NOMO-1 treated with dmso at 0.1 percent for 144 hours (cell line): ENCODE results near the gene PREP.
"Not testable (repeated sequence)": the region's sequence is repeated elsewhere in the genome, so short reads cannot be mapped to it uniquely, and the experiment has no call there.

ENCODE experiments used
- DNase-seq: peaks from one replicate; lab custom pipeline; 2025; ENCODE audit not compliant: unreplicated experiment; lab: John Stamatoyannopoulos, UW

PREP gene

DNA sequence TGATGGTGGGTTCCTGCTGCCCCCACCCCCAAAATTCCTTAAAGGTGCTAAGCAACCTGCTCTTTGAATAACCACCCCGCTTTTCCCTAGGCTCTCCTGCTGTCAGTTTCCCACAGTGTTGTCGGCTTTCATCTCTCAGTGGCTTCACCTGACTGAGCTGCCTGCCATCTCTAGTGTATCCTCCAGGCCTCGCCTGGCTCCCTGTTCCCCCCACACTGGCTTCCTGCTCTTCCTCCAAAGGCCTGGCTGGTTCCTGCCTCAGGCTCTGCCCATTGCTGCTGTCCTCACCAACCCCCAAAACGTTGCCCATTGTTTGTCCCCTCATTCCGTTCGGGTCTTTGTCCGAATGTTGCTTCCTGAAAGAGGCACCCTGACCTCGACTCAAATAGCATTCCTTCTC, 129.3 kb downstream of the PREP start:
- no peak for DNase-seq

DNA sequence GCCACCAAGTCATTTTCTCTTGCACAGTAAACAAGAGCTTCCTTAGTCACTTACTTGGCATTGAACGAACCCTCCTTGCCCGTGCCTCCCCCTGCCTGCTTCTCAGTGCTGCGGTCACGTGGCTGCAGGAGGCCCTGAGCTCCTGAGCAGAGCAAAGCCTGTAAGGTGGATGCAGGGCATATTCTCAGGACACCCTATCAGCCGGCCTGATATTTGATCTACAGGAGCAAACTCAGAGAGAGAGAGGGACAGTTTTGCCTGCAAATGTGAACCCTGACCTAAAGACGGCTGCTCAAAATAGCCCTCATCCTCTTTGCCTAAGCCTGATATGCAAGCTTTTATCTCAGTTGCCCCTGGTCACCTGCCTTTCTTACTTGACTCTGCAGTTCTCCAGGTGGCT, 130.1 kb downstream of the PREP start:
- no peak for DNase-seq

DNA sequence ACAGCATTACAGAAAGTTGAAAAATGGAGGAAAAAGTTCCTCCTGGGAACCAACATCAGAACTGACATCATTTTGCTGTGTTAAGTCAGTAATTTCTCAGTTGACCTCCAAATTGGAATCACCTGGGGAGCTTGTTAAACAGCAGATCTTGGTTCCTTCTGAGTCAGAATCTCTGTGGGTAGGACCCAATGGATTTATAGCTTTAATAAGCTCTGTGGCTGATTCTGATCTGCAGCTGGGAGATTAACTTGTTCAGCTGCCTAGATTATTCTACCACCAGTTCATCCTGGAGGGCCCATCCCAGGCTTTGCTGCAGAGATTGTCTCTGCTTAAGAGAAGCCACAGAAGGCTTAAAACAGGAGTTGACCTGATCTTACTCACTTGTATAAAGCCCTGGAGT, 132.4 kb downstream of the PREP start:
- no peak for DNase-seq

DNA sequence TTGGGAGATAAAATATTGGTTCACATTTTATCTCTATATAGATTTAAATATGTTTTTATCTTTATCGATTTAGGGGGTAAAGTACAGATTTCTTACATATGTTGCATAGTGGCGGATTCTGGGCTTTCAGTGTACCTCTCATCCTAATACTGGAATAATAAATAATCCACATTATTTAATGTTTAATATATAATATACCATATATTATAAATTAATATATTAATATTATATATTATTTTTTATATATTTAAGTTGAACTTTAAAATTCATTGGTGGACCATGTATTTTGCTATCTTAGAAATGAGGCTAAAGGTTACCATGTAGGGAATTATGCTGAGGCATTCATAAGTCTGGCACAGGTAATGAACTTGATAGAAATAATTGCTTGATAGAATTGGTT, 133.5 kb downstream of the PREP start:
- no peak for DNase-seq

DNA sequence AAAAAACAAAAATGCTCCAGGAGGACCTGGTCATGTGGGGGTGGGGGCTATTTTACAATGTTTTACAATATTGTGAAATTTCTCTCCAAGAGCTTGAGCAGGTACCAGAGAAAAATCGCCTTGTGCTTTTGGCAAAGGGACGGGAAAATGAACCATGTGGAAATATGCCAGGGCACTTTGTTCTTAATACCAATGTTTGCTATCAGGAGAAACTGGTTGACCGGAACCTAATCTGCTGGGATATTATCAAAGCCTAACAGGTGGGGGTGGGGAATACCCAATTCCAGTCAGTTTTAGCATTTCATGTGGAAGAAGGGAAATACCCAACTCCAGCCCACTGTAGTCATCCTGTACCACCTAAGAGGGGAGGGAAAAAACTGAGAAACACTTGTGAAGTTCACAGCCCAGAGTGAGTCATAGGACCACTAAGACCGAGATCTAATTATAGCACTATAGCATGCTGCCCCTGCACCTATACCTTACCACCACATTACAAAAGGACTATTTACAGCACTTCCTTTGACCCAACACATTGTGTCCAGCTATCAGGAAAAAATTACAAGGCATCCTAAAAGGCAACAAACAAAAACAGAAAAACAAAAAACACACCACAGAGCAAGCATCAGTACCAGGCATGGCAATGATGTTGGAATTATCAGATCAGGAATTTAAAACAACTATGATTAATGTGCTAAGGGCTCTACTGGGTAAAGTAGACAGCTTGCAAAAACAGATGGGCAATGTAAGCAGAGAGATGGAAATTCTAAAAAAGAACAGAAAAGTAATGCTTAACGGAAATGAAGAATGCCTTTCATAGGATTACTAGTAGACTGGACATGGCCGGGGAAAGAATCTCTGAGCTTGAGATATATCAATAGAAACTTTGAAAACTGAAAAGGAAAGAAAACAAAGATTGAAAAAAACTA, 138.9 kb downstream of the PREP start:
- no peak for DNase-seq

DNA sequence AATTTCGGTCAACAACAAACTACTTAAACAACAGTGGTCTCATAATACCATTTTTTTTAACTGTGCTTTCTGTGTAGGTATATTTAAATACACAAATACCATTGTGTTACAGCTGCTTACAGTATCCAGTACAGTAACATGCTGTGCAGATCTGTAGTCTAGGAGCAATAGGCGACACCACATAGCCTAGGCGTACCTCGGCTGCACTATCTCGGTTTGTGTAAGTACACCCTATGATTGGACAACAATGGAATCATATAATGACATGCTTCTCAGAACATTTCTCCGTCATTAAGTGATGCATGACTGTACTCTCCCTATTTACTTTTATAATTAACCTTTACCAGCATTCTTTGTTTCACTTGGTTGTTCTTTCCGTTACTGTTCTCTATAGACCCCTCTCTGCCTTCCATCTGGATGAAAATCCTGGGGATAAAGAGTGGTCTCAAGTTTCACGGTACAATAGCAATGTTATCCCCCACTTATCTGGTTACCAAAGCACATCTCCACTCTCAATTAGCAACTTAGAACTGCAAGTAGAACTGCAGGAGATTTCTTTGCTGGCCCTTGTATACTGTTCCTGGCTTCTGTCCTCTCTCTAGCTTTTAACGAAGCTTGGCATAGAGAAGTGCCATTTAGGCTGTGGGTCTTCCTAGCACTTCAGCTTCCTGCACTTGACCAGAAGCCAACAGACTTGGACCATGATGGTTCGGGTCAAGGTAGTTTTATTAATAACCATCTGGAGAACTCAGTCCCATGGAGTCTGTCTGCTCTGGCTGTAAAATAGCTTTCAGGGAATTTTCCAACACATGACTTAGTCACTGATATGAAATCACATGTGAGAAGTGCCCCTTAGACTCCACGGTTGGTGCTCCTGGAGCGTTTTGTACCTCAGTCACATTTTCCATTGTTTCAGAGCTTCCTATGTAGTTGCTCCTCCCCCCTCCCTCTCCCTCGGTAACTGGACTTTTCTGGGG, 142.7 kb downstream of the PREP start:
- DNase-seq: no peak

DNA sequence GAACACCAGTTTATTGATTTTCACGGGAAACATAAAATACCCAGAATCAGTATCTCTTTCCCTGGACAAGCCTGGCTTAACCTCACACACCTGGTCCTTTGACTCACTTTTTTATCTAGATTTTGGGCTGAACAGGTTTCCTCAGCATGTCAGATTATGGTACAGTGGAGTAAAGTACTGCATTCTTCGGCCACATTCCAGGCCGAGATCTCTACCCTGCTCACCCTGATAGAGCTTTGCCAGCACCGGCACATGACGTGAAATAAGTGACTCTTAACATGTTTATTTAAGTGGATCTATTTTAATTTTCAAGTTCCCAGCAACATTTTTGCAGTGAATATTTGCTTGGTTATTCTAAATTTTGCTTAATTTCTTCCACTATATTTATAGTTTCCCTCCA, 144.1 kb downstream of the PREP start:
- DNase-seq: no peak

DNA sequence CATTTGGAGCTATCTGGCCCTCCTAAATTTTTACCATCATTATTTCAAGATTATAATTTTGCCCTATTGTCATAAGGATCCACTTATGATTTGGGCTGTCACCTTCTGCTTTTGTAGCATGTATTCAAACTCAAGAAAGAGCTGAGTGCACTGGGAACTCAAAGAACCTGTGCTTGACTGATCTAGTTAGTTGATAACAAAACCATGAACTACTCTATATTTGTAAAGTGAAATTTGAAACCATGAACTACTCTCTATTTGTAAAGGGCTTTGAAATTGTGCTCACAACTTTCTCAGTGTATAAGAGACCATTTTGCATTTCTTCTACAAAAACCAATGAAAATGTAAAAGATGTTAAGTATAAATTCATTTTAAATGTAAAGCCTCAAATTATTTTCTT, 145.5 kb downstream of the PREP start:
- DNase-seq: no peak

DNA sequence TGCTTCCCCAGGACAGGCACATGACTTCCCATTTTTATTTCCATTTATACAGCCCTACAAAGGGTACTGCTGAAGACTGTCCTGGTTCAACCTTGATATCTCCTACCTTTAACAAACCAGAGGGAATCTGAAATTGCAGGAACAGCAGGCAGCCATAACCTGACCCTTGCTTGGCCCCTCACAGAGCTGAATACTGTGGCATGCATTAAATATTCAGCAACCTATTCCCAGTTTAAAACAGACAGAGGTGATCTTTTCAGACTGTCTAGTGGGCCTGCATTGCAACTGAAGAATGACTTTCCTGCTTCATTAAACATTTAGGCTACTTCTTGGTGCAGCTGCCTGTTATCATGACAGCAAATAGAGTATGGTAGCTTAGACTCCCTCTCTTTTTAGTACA, 146.3 kb downstream of the PREP start:
- DNase-seq: no peak

DNA sequence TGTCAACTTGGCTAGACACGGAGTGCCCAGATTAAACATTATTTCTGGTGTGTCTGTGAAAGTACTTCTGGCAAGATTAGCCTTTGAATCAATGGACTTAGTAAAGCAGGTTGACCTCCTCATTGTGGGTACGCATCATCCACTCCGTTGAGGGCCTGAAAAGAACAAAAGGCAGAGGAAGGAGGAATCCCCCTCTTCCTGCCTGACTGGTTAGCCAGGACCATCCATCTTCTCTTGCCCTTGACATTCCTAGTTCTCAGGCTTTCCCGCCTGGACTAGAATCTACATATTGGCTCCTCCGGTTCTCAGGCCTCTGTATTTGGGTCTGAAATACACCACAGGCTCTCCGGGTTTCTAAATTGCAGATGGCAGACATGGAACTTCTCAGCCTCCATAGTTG, 149.1 kb downstream of the PREP start:
- no peak for DNase-seq

DNA sequence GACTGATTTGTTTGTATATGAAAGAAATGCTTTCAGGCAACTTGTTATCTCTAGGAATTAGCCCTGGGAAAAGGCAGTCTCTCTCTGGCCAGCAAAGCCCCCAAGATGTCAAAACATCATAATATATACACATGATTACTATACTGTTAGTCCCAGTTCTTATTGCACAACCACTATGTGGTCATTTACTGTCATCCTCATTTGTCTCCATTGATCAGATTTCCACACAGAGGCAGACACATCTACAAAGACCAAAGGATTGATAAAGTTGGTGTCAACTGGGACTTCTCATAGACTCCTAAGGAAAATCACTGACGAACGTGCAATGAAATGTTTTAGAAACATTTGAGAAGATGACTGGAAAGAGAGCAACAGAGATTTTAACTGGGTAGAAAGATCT, 151.2 kb downstream of the PREP start:
- no peak for DNase-seq

DNA sequence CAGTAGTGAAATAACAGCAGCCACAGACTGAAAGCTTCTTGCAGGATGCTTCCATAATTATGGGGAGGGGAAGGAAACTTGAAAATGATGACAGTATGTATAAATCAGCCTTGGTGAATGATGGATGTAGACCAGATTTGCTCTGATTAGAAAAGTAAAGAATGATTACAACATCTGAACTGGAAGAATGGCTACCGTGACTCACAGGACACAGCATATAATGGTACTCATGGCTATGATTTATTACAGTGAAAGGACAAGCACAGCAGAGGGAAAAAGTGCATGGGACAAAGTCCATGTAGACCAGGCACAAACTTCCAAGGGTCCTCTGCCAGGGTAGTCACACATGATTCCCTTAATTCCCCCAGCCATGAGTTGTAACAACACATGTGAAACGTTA, 152.3 kb downstream of the PREP start:
- DNase-seq: no peak

DNA sequence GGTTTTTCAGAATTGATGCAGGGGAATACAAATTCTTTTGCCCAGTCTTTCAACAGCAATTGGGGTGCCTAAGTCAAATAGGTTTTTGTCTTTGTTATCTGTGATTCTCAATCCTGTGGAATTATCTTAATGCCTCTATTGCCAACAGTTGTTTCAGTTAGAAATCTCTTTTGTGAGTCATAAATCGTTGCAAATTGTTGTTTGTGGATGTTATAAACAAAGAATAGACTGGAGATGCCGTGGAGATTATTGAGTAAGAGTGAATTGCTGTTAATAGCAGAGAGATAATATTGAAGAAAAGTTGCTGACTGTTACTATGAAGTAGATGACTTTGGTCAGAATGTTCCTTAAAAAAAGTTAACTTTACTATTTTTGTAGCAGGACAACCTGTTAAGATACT, 159.4 kb downstream of the PREP start:
- no peak for DNase-seq

DNA sequence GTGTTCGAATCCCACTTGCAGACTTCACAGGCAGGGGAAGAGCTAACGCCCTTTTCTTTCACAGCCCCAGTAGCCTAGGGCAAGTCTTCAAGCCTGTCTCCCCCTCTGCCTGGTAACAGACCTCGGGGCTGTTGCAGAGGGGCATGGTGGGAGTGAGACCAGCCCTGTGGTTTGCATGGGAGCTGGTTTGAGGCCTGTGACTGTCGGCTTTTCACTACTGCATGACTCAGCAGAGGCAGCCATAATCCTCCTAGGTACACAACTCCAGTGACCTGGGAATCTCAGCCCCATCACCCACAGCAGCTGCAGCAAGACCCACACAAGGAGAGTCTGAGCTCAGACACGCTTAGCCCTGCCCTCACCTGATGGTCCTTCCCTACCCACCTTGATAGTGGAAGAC, 167.7 kb downstream of the PREP start:
- DNase-seq: no peak

DNA sequence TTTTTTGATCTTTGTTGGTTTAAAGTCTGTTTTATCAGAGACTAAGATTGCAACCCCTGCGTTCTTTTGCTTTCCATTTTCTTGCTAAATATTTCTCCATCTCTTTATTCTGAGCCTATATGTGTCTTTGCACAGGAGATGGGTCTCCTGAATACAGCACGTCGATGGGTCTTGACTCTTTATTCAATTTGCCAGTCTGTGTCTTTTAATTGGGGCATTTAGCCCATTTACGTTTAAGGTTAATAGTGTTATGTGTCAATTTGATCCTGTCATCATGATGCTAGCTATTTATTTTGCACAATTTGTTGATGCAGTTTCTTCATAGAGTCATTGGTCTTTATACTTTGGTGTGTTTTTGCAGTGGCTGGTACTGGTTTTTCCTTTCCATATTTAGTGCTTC, 171.1 kb downstream of the PREP start:
- not testable (repeated sequence) for DNase-seq
